Stimulated activated CD8-positive, alpha-beta memory T cell treated with anti-CD3 and anti-CD28 coated beads, Interleukin-4, amount 100 ng/mL, for 1 hour (primary cell): ENCODE measurements around the gene PSMB2.

Experiments
- DNase-seq, 2 donors: peaks; one replicate each; pipeline ENCODE4 v3.0.0-alpha.2; 2020; ENCODE audit warnings: low read depth in 2 of 2, low spot score in 1 of 2

Gene PSMB2

DNA sequence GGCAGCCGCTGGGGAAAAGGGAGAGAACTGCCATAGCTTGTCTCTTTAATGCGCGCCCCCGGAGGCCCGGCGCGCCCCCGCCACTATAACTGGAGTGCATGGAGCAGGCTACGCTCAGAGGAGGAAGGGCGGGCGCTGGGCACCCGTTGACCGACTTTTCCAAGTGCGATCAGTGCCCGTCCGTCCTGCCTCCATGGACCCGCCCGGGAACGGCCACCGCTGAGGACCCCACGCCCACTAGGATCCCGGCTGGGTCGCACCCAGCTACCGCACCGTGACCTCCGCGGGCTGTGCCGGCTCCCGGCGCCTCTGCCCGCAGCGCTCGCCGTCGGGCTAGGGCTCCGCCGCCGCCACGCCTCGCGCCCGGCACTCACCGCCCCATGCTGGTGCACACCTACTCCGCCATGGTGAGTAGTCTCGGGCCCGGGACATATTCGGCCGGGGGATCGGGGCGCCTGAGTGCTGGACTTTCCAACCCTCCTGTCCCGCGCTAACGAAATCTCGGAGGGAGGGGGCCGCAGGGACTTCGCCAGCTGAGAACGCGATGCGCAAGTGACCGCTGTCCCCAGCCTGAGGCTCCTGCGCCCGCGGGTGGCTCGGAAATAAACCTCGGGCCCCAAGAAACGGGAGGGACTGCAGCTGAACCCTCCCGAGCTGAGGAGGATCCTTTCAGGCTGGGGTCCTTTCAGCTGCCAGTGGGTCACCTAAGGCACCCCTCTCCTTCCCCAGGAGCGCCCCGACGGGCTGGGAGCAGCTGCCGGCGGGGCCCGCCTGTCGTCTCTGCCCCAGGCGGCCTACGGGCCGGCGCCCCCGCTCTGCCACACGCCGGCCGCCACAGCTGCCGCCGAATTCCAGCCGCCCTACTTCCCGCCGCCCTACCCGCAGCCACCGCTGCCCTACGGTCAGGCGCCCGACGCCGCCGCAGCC, 67.9 kb downstream of the PSMB2 start, which contains the start of gene TFAP2E:
Gene TFAP2E, plus strand, starts transcription at position 117 of the 927 bp plus-strand sequence. Its CDS starts 264 bp downstream, at position 381.
- no peak for DNase-seq

DNA sequence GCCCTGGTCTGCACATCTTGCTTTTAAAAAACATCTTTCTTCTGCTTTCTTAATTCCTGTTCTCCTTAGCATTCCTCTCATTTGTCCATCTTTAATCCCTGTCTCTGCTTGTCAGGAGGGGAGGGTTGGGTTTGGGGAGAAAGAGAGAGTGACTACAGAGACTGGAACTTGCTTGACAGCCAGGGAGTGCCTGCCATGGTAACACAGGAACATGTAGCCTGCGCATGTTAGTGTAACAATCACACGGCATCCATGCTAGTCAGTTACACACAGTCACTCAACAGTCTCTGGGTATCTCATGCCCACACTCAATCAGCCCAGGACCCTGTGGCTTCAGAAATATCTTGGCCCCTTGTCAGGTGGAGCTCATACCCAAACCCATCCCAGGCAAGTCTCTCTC, 69.0 kb downstream of the PSMB2 start:
- DNase-seq: no peak

DNA sequence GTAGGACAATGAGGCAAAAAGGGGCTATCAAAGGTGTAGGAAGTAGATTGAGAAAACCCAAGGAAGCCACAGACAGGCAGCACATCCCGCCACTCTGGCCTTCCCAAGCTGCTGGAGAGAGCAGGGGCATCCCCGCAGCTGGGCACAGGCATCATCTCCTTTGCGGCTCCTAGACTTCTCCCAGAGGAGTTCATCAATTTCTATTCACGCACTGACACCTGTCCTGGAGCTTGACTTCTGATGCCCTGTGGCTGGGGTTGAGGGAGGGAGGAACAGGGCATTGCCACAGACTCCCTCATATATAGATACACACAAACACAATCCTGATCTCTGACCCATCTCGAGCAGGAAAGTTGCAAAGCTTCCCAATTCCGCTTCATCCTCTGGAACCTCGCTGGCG, 70.1 kb downstream of the PSMB2 start:
- no peak for DNase-seq

GRCh38 chr1:35570589-35571137, 70.7 kb downstream of the PSMB2 start:
- no peak for DNase-seq

- no peak for DNase-seq
These were observed 71.4 kb downstream of the PSMB2 start for GRCh38 chr1:35569936-35570335.

DNA sequence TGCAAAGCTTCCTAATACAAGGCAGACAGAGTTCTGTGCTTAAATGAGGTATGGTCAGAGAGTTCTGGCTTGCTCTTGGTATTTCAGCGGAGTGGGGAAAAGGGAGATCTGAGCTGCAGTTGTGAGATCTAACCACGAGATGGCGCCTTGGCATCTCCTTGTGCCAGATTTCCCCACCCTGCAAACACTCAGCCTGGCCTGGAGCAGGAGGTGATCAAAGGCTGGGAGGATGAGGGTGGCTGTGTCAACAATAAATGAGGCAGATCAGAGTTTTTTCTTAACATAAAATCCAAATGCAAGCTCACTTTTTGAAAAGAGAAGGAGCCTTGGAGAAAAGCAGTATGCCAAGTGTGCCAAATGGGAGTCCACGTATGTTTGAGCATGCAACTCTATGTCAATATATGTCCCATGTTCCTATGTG, 72.3 kb downstream of the PSMB2 start:
- DNase-seq: peak; percentile 38 to 43

GRCh38 chr1:35567947-35568558, 73.3 kb downstream of the PSMB2 start:
- no peak for DNase-seq

- no peak for DNase-seq
These were observed 75.6 kb downstream of the PSMB2 start for GRCh38 chr1:35565742-35566133.

DNA sequence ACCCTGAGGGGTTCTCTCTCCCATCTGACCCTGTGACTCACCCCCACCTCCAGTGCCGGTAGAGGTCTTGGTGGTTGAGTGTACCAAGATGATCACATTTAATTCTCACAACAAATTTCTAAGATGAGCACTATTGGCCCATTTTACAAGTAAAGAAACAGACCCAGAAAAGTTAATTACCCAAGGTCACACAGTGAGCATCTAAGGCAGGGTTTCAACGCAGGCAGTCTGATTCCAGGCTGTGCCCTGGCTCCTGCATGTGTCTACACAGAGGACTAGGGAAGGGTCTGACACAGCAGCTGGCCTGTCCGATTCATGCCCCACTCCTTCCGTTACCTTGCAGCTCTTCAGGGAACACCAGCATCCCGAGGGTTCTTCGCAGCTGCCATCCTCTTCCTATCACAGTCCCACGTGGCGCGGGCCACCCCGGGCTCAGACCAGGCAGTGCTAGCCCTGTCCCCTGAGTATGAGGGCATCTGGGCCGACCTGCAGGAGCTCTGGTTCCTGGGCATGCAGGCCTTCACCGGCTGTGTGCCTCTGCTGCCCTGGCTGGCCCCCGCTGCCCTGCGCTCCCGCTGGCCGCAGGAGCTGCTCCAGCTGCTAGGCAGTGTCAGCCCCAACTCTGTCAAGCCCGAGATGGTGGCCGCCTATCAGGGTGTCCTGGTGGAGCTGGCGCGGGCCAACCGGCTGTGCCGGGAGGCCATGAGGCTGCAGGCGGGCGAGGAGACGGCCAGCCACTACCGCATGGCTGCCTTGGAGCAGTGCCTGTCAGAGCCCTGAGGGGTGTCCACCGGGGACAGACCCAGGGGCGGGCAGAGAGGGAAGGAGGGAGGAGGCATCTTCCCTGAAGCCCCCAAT, 76.2 kb downstream of the PSMB2 start:
- no peak for DNase-seq

DNA sequence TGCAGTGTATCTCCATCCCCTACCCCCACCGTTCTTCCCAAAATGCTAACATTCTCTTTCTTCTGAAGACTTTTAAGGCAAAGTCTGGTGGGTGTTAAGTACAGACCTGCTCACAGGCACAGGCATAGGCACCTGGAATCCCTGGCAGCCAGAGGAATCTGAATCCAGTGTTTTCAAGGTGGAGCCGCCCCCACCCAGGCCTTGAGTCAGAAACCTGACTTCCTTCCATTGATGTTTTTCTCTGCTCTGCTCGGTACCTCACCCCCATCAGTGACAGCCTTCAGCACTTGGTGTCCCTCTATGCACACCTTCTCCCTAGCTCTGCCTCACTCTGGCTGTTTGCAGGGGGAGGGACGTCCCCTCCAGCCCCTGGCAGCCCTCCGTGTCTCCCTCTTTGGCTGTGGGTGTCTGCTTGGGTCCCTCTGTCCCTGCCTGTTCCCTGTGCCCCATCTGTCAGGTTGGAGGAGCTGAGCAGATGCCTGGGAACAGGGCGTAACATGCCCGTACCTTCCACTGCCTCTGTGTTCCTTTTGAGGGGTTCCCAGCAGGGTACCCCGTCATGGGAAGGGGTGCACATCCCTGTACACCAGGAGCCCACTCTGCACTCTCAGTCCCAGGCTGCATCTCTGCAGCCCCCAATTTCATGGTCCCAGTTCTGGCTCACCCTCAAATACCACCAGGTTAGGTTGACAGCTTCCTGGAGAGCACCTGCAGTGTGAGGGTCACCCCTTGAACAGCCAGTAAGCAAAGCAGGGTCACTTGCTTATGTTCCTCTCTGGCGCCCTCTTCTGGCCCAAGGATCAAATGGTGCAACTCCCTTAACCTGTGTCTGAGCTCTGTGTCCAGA, 77.1 kb downstream of the PSMB2 start:
- DNase-seq: peak; percentile 58 to 67

- DNase-seq: no peak
These were observed 78.2 kb downstream of the PSMB2 start for GRCh38 chr1:35563166-35563565.

- no peak for DNase-seq
These were observed 79.2 kb downstream of the PSMB2 start for GRCh38 chr1:35561972-35562680.

- no peak for DNase-seq
These were observed 79.9 kb downstream of the PSMB2 start for GRCh38 chr1:35561297-35561971.

DNA sequence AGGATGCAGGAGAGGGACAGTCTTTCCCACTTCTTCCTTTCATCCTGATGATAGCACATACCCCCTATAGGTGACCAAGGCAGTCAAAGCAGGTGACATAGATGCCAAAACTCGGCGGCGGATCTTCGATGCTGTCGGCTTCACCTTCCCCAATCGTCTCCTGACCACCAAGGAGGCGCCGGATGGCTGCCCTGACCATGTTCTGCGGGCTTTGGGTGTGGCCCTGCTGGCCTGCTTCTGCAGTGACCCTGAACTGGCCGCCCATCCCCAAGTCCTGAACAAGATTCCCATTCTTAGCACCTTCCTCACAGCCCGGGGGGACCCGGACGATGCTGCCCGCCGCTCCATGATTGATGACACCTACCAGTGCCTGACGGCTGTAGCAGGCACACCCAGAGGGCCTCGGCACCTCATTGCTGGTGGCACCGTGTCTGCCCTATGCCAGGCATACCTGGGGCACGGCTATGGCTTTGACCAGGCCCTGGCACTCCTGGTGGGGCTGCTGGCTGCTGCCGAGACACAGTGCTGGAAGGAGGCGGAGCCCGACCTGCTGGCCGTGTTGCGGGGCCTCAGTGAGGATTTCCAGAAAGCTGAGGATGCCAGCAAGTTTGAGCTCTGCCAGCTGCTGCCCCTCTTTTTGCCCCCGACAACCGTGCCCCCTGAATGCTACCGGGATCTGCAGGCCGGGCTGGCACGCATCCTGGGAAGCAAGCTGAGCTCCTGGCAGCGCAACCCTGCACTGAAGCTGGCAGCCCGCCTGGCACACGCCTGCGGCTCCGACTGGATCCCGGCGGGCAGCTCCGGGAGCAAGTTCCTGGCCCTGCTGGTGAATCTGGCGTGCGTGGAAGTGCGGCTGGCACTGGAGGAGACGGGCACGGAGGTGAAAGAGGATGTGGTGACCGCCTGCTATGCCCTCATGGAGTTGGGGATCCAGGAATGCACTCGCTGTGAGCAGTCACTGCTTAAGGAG, 80.8 kb downstream of the PSMB2 start:
- no peak for DNase-seq

- no peak for DNase-seq
These were observed 81.9 kb downstream of the PSMB2 start for GRCh38 chr1:35559317-35559944.

DNA sequence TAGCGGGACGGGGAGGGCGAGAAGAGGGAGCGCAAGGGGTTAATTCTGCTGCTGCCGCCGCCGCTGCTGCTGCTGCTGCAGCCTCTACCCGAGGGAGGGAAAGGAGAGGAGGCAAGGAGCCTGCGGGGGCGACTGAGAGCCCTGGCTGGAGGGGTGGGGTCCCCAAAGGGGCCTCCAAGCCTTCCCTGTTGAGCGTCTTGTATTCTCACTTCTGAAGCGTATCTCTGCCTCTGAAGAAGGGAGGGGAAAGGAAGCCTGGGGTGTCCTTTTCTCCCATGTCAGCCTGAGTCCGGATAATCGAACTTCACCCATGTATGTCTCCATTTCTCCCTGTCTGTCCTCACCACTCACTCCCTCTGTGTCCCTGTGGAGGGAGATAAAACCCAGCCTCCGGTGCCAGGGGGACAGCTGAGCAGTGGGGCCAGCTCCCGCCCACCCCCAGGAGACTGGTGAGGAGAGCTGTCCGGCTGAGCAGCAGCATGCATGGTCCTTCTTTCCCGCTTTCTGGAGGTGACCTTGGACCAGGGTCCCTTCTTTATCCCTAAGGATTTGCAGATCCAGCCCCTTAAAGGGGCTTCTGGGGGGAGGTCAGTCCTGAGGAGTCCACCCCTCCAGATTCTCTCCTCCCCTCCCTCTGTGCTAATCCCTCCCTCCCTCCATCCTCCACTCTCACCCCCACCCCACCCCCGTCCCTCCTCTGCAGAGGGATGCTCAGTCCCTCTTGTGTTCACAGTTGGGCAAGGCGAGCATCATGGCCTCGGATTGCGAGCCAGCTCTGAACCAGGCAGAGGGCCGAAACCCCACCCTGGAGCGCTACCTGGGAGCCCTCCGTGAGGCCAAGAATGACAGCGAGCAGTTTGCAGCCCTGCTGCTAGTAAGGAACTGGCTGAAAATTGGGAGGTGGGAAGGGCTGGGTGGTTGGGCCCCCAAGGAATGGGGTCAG, 82.7 kb downstream of the PSMB2 start:
- no peak for DNase-seq
